OCI-LY7 (cell line): ENCODE results near the gene COP1. TPM values are rescaled to one million over a fixed set of nuclear protein-coding genes. Genes with fewer than 3 reads are reported as not detected.

ENCODE experiments used
- BruUV-seq: library from RNA; stranded (reverse); fragments of 400-500 nt; replicated peaks from 2 replicates; lab custom pipeline; 2021; lab: Mats Ljungman, UMichigan
- CTCF ChIA-PET: fragments of 300-600 bp; sonication (Branson Sonifier 250); formaldehyde crosslinking; loops from one replicate; lab custom pipeline; 2022; ENCODE audit warnings: antibody characterized with exemption; ENCODE audit not compliant: unreplicated experiment; lab: Charles Lee
- POLR2A ChIA-PET: fragments of 300-600 bp; sonication (Branson Sonifier 250); formaldehyde crosslinking; loops from one replicate; lab custom pipeline; 2022; ENCODE audit warnings: antibody characterized with exemption; lab: Charles Lee
- DNase-seq: peaks from one replicate; pipeline ENCODE4 v3.0.0-alpha.2; 2015; ENCODE audit warnings: low spot score
- H2AFZ ChIP-seq: fragments of 200-600 bp; sonication (generic), shearing (Covaris generic); 2 replicates; pipeline ENCODE4 v1.6.1; 2014; ENCODE audit warnings: mild to moderate bottlenecking, antibody characterized with exemption, low read length, moderate library complexity
- H3K27ac ChIP-seq: fragments of 200-600 bp; sonication (generic); 2 replicates; pipeline ENCODE4 v1.5.1; 2014; ENCODE audit warnings: mixed run types, low read depth, mild to moderate bottlenecking, moderate library complexity, low read length, inconsistent platforms; ENCODE audit not compliant: poor library complexity, severe bottlenecking
- H3K36me3 ChIP-seq: fragments of 200-600 bp; sonication (generic); 2 replicates; pipeline ENCODE4 v1.6.1; 2014; ENCODE audit warnings: mild to moderate bottlenecking, antibody characterized with exemption, low read length, moderate library complexity, mixed read lengths; ENCODE audit not compliant: insufficient read depth
- H3K4me1 ChIP-seq: fragments of 200-600 bp; sonication (generic); 2 replicates; pipeline ENCODE4 v1.5.1; 2014; ENCODE audit warnings: mild to moderate bottlenecking, low read length; ENCODE audit not compliant: insufficient read depth, poor library complexity, severe bottlenecking
- H3K4me2 ChIP-seq: fragments of 200-600 bp; sonication (generic); 2 replicates; pipeline ENCODE4 v1.6.1; 2014; ENCODE audit warnings: mild to moderate bottlenecking, low read length
- H3K4me3 ChIP-seq: fragments of 200-600 bp; sonication (generic); 2 replicates; pipeline ENCODE4 v1.5.1; 2014; ENCODE audit warnings: mild to moderate bottlenecking, low read depth, low read length; ENCODE audit not compliant: poor library complexity, severe bottlenecking
- H3K79me2 ChIP-seq: fragments of 200-600 bp; sonication (generic); 2 replicates; pipeline ENCODE4 v1.6.1; 2016; ENCODE audit warnings: low read depth, mild to moderate bottlenecking, low read length, moderate library complexity, mixed read lengths; ENCODE audit not compliant: insufficient read depth
- H3K9me2 ChIP-seq: fragments of 200-600 bp; sonication (generic); 2 replicates; pipeline ENCODE4 v1.6.1; 2016; ENCODE audit warnings: mild to moderate bottlenecking, low read length, mixed read lengths; ENCODE audit not compliant: insufficient read depth
- H3K9me3 ChIP-seq: fragments of 200-600 bp; sonication (generic); 2 replicates; pipeline ENCODE4 v1.6.1; 2014; ENCODE audit warnings: mild to moderate bottlenecking, mixed run types, low read length, mixed read lengths
- H4K20me1 ChIP-seq: fragments of 200-600 bp; sonication (generic); 2 replicates; pipeline ENCODE4 v1.6.1; 2014; ENCODE audit warnings: mild to moderate bottlenecking, antibody characterized with exemption, low read length, moderate library complexity, mixed read lengths; ENCODE audit not compliant: insufficient read depth
- EZH2phosphoT487 ChIP-seq: fragments of 200-600 bp; sonication (generic); IDR thresholded peaks from 2 replicates; pipeline ENCODE4 v1.6.1; 2018; ENCODE audit warnings: low read depth, borderline replicate concordance, mild to moderate bottlenecking, mixed run types, antibody characterized with exemption, low read length, moderate library complexity, mixed read lengths
- intact Hi-C: fragments of 100-400 bp; cut with micrococcal nuclease; formaldehyde crosslinking; loops from one replicate; pipeline ENCODE4 v1.10.0; 2022; ENCODE audit not compliant: unreplicated experiment
- total RNA-seq, 2 experiments: library from RNA; depleted of rRNA in 1 of 2; stranded (reverse); fragments of >200 nt in 1 of 2; shearing (Covaris generic) in 1 of 2; gene quantifications; 2 replicates each; pipeline ENCODE4 v1.2.3, GENCODE V29; 2014 to 2022
- TF ChIP-seq, protein P1 (sequence below): fragments of 200-600 bp; sonication (generic); conservative IDR thresholded peaks from 2 replicates; pipeline ENCODE4 v1.5.1; 2014; ENCODE audit warnings: mild to moderate bottlenecking, antibody characterized with exemption, low read length, moderate library complexity, mixed read lengths

The COP1 gene
- total RNA-seq, 2 experiments from 2014 or later, result 75.2 to 76.9 TPM

DNA sequence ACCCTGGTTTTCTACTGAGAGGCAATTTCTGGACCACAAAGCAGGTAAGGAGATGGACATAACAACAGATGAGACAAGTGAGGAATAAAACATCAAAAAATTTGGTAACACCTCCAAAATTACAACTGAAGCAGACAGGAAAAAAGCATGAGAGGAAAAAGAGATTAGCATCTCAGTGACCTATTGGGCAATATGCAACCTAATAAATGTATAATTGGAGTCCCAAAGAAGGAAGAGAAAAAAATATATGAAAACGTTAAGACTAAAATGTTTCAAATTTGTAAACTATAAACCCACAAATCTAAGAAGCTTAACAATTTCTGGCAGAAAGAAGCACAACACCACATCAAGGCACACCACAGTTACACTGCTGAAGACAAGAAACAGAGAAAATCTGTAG, 255.5 kb downstream of the COP1 start:
- ChIA-PET CTCF (no interaction called here), POLR2A (interaction anchor here (1.2 kb wide), 1 partner anchor 25 kb away, joined by 3 read pairs; no protein-coding TSS in a partner anchor)
- DNase-seq, result no peak
- H3K4me1 ChIP-seq, result no peaks in the 10 kb centered on the region
- H4K20me1 ChIP-seq, result no peaks in the 10 kb centered on the region
- no peak overlapping the region for H3K4me2 ChIP-seq
- TF ChIP-seq, protein P1, sequence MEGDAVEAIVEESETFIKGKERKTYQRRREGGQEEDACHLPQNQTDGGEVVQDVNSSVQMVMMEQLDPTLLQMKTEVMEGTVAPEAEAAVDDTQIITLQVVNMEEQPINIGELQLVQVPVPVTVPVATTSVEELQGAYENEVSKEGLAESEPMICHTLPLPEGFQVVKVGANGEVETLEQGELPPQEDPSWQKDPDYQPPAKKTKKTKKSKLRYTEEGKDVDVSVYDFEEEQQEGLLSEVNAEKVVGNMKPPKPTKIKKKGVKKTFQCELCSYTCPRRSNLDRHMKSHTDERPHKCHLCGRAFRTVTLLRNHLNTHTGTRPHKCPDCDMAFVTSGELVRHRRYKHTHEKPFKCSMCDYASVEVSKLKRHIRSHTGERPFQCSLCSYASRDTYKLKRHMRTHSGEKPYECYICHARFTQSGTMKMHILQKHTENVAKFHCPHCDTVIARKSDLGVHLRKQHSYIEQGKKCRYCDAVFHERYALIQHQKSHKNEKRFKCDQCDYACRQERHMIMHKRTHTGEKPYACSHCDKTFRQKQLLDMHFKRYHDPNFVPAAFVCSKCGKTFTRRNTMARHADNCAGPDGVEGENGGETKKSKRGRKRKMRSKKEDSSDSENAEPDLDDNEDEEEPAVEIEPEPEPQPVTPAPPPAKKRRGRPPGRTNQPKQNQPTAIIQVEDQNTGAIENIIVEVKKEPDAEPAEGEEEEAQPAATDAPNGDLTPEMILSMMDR, result no peak
- TF ChIP-seq EZH2phosphoT487, result no peak
- no peaks in the 10 kb centered on the region for H3K79me2 ChIP-seq
- peaks cover 49% of the 10 kb centered on the region for H3K36me3 ChIP-seq
- intact Hi-C loops, result no loop called here
- no TSS peak for BruUV-seq
- no peaks in the 10 kb centered on the region for H3K9me2 ChIP-seq
- no peak overlapping the region for H2AFZ ChIP-seq
- no peak overlapping the region for H3K4me3 ChIP-seq
- H3K27ac ChIP-seq, result no peak overlapping the region
- no peaks in the 10 kb centered on the region for H3K9me3 ChIP-seq

- intact Hi-C loops, result no loop called here
- TF ChIP-seq EZH2phosphoT487, result no peak
- TF ChIP-seq, protein P1, result no peak
- CTCF ChIA-PET, result no interaction called here
- Histone ChIP-seq H3K9me2 (no peaks in the 10 kb centered on the region), H3K9me3 (no peaks in the 10 kb centered on the region), H2AFZ (no peak overlapping the region), H4K20me1 (no peaks in the 10 kb centered on the region), H3K4me1 (no peaks in the 10 kb centered on the region), H3K79me2 (no peaks in the 10 kb centered on the region), H3K4me3 (no peak overlapping the region), H3K36me3 (peaks cover 58% of the 10 kb centered on the region), H3K27ac (no peak overlapping the region), H3K4me2 (no peak overlapping the region)
- no peak for DNase-seq
- no TSS peak for BruUV-seq
- POLR2A ChIA-PET, result interaction anchor here (0.7 kb wide), 1 partner anchor 368 kb away, joined by 4 read pairs; no protein-coding TSS in a partner anchor
Observed at GRCh38 chr1:175947771-175948170, 259.3 kb downstream of the COP1 start.

DNA sequence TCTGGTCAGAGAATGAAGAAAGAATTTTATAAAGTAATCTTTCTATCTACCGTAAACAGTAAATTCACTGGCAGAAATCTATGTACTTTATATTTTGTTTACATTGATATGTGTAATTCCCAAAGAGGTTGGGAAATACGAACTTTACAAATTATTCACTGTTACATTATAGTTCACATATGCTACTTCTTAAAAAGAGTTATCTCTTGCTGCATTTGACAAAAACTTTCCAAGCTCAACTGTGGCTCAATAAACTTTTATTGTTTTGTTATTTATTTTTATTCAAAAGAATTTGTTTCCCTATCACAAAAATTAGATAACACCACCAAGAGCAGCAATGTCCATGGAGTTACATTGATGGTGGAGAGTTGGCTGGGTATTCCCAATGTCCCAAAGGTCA, 262.5 kb downstream of the COP1 start:
- Histone ChIP-seq H3K4me3 (no peak overlapping the region), H3K9me2 (no peaks in the 10 kb centered on the region), H3K9me3 (no peaks in the 10 kb centered on the region), H2AFZ (no peak overlapping the region), H4K20me1 (no peaks in the 10 kb centered on the region), H3K27ac (no peak overlapping the region), H3K79me2 (no peaks in the 10 kb centered on the region), H3K4me1 (no peaks in the 10 kb centered on the region), H3K36me3 (peaks cover 73% of the 10 kb centered on the region), H3K4me2 (no peak overlapping the region)
- TF ChIP-seq, protein P1, result no peak
- no peak for TF ChIP-seq EZH2phosphoT487
- intact Hi-C loops, result no loop called here
- CTCF ChIA-PET, result no interaction called here
- POLR2A ChIA-PET, result no interaction called here
- no TSS peak for BruUV-seq
- no peak for DNase-seq
